GM18499 (cell line): ENCODE data around the gene CXCR2.

Experiments used
- ATAC-seq: cut with Tn5 transposase; IDR thresholded peaks from one replicate; pipeline ENCODE4 v1.9.1; 2021; ENCODE audit warnings: moderate number of reproducible peaks; ENCODE audit not compliant: insufficient read depth, unreplicated experiment

The CXCR2 gene

GRCh38 chr2:218179782-218180181, 54.0 kb downstream of the CXCR2 start:
- no peak for ATAC-seq

GRCh38 chr2:218180467-218181114, 54.8 kb downstream of the CXCR2 start:
- no peak for ATAC-seq

GRCh38 chr2:218184331-218184730, 58.5 kb downstream of the CXCR2 start:
- ATAC-seq = no peak

GRCh38 chr2:218186355-218186766, 60.5 kb downstream of the CXCR2 start:
- ATAC-seq = no peak
